Measurements from ENCODE around the gene RAB1A. TPM values are rescaled to one million over a fixed set of nuclear protein-coding genes. Genes with fewer than 3 reads are reported as not detected.
A peak's percentile ranks its signal among the peaks of the same experiment; 100 is the strongest.

RAB1A gene
- total and polyA plus RNA-seq, 7 donors: 52.0 to 229 (median 89.3) TPM

DNA sequence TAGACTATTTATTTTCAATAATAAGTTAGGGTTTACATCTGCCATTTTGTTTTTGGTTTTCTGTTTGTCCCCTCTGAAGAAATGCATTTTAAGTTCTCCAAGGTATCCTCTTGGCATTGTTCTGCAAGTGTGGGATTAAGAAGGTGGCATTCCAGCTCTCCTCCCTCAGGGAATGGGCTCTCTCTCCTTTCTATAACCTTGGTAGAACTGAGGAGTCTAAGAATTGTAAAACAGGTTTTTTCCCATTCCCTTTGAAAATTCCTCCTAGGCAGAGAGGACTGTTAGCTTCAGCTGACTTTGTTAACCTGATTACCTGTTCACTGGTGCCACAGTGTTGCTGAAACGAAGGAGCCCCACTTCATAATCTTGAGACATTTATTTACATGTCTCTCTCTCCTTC, 26.1 kb upstream of the RAB1A start:
- ATAC-seq (no peak), DNase-seq (no peak)
- intact Hi-C loops (cut with DNase I): no loop called here
- TF ChIP-seq, protein P1, sequence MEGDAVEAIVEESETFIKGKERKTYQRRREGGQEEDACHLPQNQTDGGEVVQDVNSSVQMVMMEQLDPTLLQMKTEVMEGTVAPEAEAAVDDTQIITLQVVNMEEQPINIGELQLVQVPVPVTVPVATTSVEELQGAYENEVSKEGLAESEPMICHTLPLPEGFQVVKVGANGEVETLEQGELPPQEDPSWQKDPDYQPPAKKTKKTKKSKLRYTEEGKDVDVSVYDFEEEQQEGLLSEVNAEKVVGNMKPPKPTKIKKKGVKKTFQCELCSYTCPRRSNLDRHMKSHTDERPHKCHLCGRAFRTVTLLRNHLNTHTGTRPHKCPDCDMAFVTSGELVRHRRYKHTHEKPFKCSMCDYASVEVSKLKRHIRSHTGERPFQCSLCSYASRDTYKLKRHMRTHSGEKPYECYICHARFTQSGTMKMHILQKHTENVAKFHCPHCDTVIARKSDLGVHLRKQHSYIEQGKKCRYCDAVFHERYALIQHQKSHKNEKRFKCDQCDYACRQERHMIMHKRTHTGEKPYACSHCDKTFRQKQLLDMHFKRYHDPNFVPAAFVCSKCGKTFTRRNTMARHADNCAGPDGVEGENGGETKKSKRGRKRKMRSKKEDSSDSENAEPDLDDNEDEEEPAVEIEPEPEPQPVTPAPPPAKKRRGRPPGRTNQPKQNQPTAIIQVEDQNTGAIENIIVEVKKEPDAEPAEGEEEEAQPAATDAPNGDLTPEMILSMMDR (IDR thresholded peaks at IDR 0.05): no peak
- Histone ChIP-seq H3K36me3 (ENCODE audit: insufficient read depth in 1 of 2, low read depth in 1 of 2) (no peaks in the 10 kb centered on the region), H3K4me3 (no peak overlapping the region), H3K27ac (no peak overlapping the region), H3K9me3 (no peaks in the 10 kb centered on the region), H3K27me3 (ENCODE audit: insufficient read depth in 3 of 3, low read length in 2 of 3) (no peaks in the 10 kb centered on the region), H3K4me1 (no peaks in the 10 kb centered on the region)
- 79 to 90% (median 81%) methylated on average over 1 of the region's 1 CpG for WGBS, 3 donors

DNA sequence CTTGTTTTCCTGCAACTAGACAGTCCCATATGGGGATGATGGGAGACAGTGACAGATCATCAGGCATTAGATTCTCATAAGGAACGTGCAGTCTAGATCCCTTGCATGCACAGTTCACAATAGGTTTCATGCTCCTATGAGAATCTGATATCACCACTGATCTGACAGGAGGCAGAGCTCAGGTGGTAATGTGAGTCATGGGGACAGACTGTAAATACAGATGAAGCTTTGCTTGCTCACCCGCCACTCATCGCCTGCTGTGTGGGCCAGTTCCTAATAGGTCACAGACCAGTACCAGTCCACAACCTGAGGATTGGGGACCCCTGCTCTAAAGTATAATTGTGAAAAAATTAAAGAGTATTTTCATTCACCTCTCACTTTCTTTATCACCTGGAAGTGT, 23.6 kb upstream of the RAB1A start:
- no peaks in the 10 kb centered on the region for H3K9me3 ChIP-seq
- TF ChIP-seq, protein P1 (IDR thresholded peaks at IDR 0.05): no peak
- 87 to 98% (median 88%) methylated on average over 3 of the region's 3 CpGs for WGBS, 3 donors
- H3K27me3 ChIP-seq (ENCODE audit: insufficient read depth in 3 of 3, low read length in 2 of 3): no peaks in the 10 kb centered on the region
- no peaks in the 10 kb centered on the region for H3K4me1 ChIP-seq
- ATAC-seq: no peak
- no peak for DNase-seq
- no peak overlapping the region for H3K27ac ChIP-seq
- intact Hi-C loops (cut with DNase I): no loop called here
- no peaks in the 10 kb centered on the region for H3K36me3 ChIP-seq (ENCODE audit: insufficient read depth in 1 of 2, low read depth in 1 of 2)
- H3K4me3 ChIP-seq: no peak overlapping the region

DNA sequence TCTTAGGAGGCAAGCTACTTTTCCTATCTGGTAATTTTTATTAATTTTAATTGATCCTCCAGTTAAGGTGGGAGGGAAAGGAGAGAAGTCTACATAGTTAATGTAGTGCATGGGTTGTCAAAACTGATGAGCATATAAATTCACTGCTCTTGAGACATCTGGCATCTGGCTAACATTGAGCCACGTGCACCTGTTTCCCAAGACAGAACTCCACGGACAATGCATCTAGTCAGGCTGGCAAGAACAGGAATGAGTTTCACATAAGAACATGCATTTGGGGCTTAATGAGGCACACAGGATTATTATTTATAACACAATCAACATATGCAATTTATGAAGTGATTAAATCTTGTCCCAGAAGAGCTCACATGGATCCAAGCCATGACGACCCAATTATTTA, 16.2 kb upstream of the RAB1A start:
- WGBS, 3 donors: 21 to 41% (median 26%) methylated on average over 3 of the region's 3 CpGs
- H3K9me3 ChIP-seq: no peaks in the 10 kb centered on the region
- H3K4me1 ChIP-seq: no peaks in the 10 kb centered on the region
- TF ChIP-seq, protein P1 (IDR thresholded peaks at IDR 0.05): no peak
- H3K36me3 ChIP-seq (ENCODE audit: insufficient read depth in 1 of 2, low read depth in 1 of 2): no peaks in the 10 kb centered on the region
- no peaks in the 10 kb centered on the region for H3K27me3 ChIP-seq (ENCODE audit: insufficient read depth in 3 of 3, low read length in 2 of 3)
- H3K4me3 ChIP-seq: no peak overlapping the region
- DNase-seq (no peak), ATAC-seq (peak in 2 of 4 donors; percentile 44 to 65)
- no peak overlapping the region for H3K27ac ChIP-seq
- intact Hi-C loops (cut with DNase I): no loop called here

DNA sequence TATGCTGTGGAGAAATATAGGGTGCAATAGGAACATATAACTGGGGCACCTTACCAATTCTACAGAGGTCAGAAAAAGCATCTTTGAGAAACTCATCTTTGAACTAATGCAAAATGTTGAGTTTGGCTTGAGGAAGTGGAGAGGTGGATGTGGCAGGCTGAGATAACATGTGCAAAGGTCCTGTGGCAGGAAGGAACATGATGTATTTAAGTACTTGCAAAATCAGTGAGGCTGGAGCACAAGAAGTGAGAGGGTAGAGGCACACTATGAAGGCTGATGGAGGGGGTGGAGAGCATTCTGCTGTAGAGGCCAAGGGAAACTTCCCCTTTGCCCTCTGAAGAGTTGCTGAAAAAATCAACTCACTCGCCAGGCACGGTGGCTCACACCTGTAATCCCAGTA, 14.7 kb upstream of the RAB1A start:
- Histone ChIP-seq H3K9me3 (no peaks in the 10 kb centered on the region), H3K36me3 (ENCODE audit: insufficient read depth in 1 of 2, low read depth in 1 of 2) (no peaks in the 10 kb centered on the region), H3K4me3 (no peak overlapping the region), H3K4me1 (no peaks in the 10 kb centered on the region), H3K27ac (no peak overlapping the region), H3K27me3 (ENCODE audit: insufficient read depth in 3 of 3, low read length in 2 of 3) (no peaks in the 10 kb centered on the region)
- TF ChIP-seq, protein P1 (IDR thresholded peaks at IDR 0.05): no peak
- intact Hi-C loops (cut with DNase I): loop anchor here in 1 of 2 donors (5.0 kb wide), 1 partner anchor 33 kb away; no protein-coding TSS in a partner anchor
- ATAC-seq (no peak), DNase-seq (no peak)
- 40 to 50% (median 47%) methylated on average over 2 of the region's 2 CpGs for WGBS, 3 donors

DNA sequence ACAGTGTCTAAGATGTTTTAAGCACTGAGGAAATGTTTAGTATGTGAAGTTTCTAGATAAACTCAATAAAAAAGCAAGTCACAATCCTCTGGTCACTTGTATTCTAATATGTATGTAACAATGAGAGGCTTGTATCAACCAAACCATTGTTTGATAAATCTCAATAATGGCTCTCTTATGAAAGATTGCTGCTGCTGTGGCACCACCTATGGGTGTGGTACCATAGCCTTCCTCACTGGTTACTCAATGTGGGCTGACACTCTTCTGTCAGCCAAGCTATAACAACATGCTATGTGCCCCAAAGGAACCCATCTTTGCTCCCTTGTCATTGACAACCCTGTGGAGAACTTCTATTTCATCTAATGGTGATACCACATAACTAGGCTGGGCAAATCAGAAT, 12.6 kb upstream of the RAB1A start:
- Histone ChIP-seq H3K9me3 (no peaks in the 10 kb centered on the region), H3K27me3 (ENCODE audit: insufficient read depth in 3 of 3, low read length in 2 of 3) (no peaks in the 10 kb centered on the region), H3K4me1 (no peaks in the 10 kb centered on the region), H3K4me3 (no peak overlapping the region), H3K27ac (no peak overlapping the region), H3K36me3 (ENCODE audit: insufficient read depth in 1 of 2, low read depth in 1 of 2) (no peaks in the 10 kb centered on the region)
- DNase-seq: no peak
- TF ChIP-seq, protein P1 (IDR thresholded peaks at IDR 0.05): no peak
- peak in 3 of 4 donors; percentile 46 to 54 (median 50) for ATAC-seq
- intact Hi-C loops (cut with DNase I): loop anchor here in 1 of 2 donors (5.0 kb wide), 1 partner anchor 35 kb away; no protein-coding TSS in a partner anchor

All from psoas muscle (tissue), 8 donors.